WTC11 (cell line): ENCODE measurements around the gene TAL2. TPM values are rescaled to one million over a fixed set of nuclear protein-coding genes. Genes with fewer than 3 reads are reported as not detected.

Experiments used
- ATAC-seq: fragments of 200-7000 bp; cut with Tn5 transposase; 2 replicates; pipeline ENCODE4 v1.10.0; 2021; ENCODE audit warnings: mild to moderate bottlenecking, moderate library complexity
- CTCF ChIA-PET: fragments of 300-600 bp; sonication (Branson Sonifier 250); formaldehyde crosslinking; loops from one replicate; lab custom pipeline; 2021; ENCODE audit warnings: antibody characterized with exemption; lab: Charles Lee
- POLR2A ChIA-PET: fragments of 350-600 bp; sonication (Branson Sonifier 250); formaldehyde crosslinking; loops from one replicate; lab custom pipeline; 2021; ENCODE audit warnings: antibody characterized with exemption; lab: Charles Lee
- DNase-seq: peaks from one replicate; pipeline ENCODE4 v3.0.0; 2021; ENCODE audit warnings: low spot score
- H3K27ac Mint-ChIP-seq: 2 replicates; pipeline ENCODE4 v1.8.0; 2021; ENCODE audit warnings: mixed read lengths
- H3K27me3 Mint-ChIP-seq: 2 replicates; pipeline ENCODE4 v1.8.0; 2021; ENCODE audit warnings: low read depth, mild to moderate bottlenecking, moderate library complexity, mixed read lengths
- H3K36me3 Mint-ChIP-seq: 2 replicates; pipeline ENCODE4 v1.8.0; 2021; ENCODE audit warnings: mixed read lengths
- H3K4me1 Mint-ChIP-seq: 2 replicates; pipeline ENCODE4 v1.8.0; 2022; ENCODE audit warnings: mixed read lengths
- H3K4me3 Mint-ChIP-seq: 2 replicates; pipeline ENCODE4 v1.8.0; 2021; ENCODE audit warnings: mild to moderate bottlenecking, moderate library complexity, mixed read lengths
- H3K9me3 Mint-ChIP-seq: 2 replicates; pipeline ENCODE4 v1.8.0; 2021; ENCODE audit warnings: mixed read lengths
- ARID4B ChIP-seq: sonication (generic); formaldehyde crosslinking; IDR thresholded peaks from 2 replicates; pipeline ENCODE4 v1.8.0; 2023; ENCODE audit warnings: missing genetic modification reagents, mild to moderate bottlenecking, borderline replicate concordance
- ATF1 ChIP-seq: sonication (generic); formaldehyde crosslinking; IDR thresholded peaks from 2 replicates; pipeline ENCODE4 v1.8.1; 2023; ENCODE audit warnings: mild to moderate bottlenecking, moderate library complexity, missing genetic modification reagents
- CDX4 ChIP-seq: fragments of 250-450 bp; sonication (Bioruptor Pico); IDR thresholded peaks from 2 replicates; pipeline ENCODE4 v1.9.0; 2021; ENCODE audit warnings: moderate library complexity, mild to moderate bottlenecking, inconsistent platforms, borderline replicate concordance
- ETV6 ChIP-seq: sonication (generic); formaldehyde crosslinking; IDR thresholded peaks from 2 replicates; pipeline ENCODE4 v1.8.1; 2022; ENCODE audit warnings: mild to moderate bottlenecking, missing genetic modification reagents
- FOXK1 ChIP-seq: sonication (generic); formaldehyde crosslinking; IDR thresholded peaks from 2 replicates; pipeline ENCODE4 v1.8.0; 2022; ENCODE audit warnings: mild to moderate bottlenecking, moderate library complexity, missing genetic modification reagents
- HMGA2 ChIP-seq: fragments of 250-450 bp; sonication (Bioruptor Pico); IDR thresholded peaks from 2 replicates; pipeline ENCODE4 v1.4.0; 2021; ENCODE audit warnings: mild to moderate bottlenecking, moderate library complexity
- HMGXB4 ChIP-seq: sonication (generic); formaldehyde crosslinking; IDR thresholded peaks from 2 replicates; pipeline ENCODE4 v1.8.1; 2023; ENCODE audit warnings: mild to moderate bottlenecking, moderate library complexity, missing genetic modification reagents
- JUN ChIP-seq: sonication (generic); formaldehyde crosslinking; IDR thresholded peaks from 2 replicates; pipeline ENCODE4 v1.8.0; 2023; ENCODE audit warnings: mild to moderate bottlenecking, missing genetic modification reagents
- MXD4 ChIP-seq: fragments of 250-450 bp; sonication (Bioruptor Pico); IDR thresholded peaks from 2 replicates; pipeline ENCODE4 v1.8.0; 2021; ENCODE audit warnings: mild to moderate bottlenecking, moderate library complexity, borderline replicate concordance
- NR1H2 ChIP-seq: sonication (generic); formaldehyde crosslinking; IDR thresholded peaks from 2 replicates; pipeline ENCODE4 v1.9.0; 2021; ENCODE audit warnings: mild to moderate bottlenecking, moderate library complexity, missing genetic modification reagents
- NR3C1 ChIP-seq: sonication (generic); formaldehyde crosslinking; conservative IDR thresholded peaks from 2 replicates; pipeline ENCODE4 v1.8.1; 2023; ENCODE audit warnings: low read depth, mild to moderate bottlenecking, missing genetic modification reagents
- SOX15 ChIP-seq: fragments of 250-450 bp; sonication (Bioruptor Pico); IDR thresholded peaks from 2 replicates; pipeline ENCODE4 v1.9.0; 2021; ENCODE audit warnings: mild to moderate bottlenecking
- TP53 ChIP-seq: sonication (generic); formaldehyde crosslinking; IDR thresholded peaks from 2 replicates; pipeline ENCODE4 v1.8.1; 2023; ENCODE audit warnings: mild to moderate bottlenecking, missing genetic modification reagents
- USF1 ChIP-seq: sonication (generic); formaldehyde crosslinking; IDR thresholded peaks from 2 replicates; pipeline ENCODE4 v1.8.0; 2022; ENCODE audit warnings: mild to moderate bottlenecking, missing genetic modification reagents
- USF2 ChIP-seq: sonication (generic); formaldehyde crosslinking; IDR thresholded peaks from 2 replicates; pipeline ENCODE4 v1.8.1; 2023; ENCODE audit warnings: mild to moderate bottlenecking, missing genetic modification reagents, moderate library complexity
- ZNF219 ChIP-seq: sonication (generic); formaldehyde crosslinking; IDR thresholded peaks from 2 replicates; pipeline ENCODE4 v1.8.0; 2023; ENCODE audit warnings: missing genetic modification reagents, mild to moderate bottlenecking, borderline replicate concordance
- ZNF263 ChIP-seq: sonication (generic); formaldehyde crosslinking; IDR thresholded peaks from 2 replicates; pipeline ENCODE4 v1.8.1; 2022; ENCODE audit warnings: low read depth, mild to moderate bottlenecking, moderate library complexity, missing genetic modification reagents
- ZNF317 ChIP-seq: sonication (generic); formaldehyde crosslinking; IDR thresholded peaks from 2 replicates; pipeline ENCODE4 v1.8.1; 2023; ENCODE audit warnings: low read depth, mild to moderate bottlenecking, moderate library complexity, missing genetic modification reagents, borderline replicate concordance
- ZNF423 ChIP-seq: fragments of 250-450 bp; sonication (Bioruptor Pico); IDR thresholded peaks from 2 replicates; pipeline ENCODE4 v2.1.2; 2022; ENCODE audit warnings: mild to moderate bottlenecking, moderate library complexity
- total RNA-seq: library from RNA; stranded (reverse); gene quantifications from 3 replicates; pipeline ENCODE4 v1.2.3, GENCODE V29; 2021

Gene TAL2
- total RNA-seq, 1 experiment from 2014 or later: not detected

GRCh38 chr9:105647595-105648349, 14.5 kb upstream of the TAL2 start:
- POLR2A ChIA-PET: no interaction called here
- Mint-ChIP-seq H3K4me3 (no peak overlapping the region), H3K27me3 (peaks cover 2% of the 10 kb centered on the region; the same call in 1 of the 2 replicates)

GRCh38 chr9:105651806-105652205, 10.5 kb upstream of the TAL2 start:
- no peaks in the 10 kb centered on the region for H3K9me3 Mint-ChIP-seq
- no peak overlapping the region for H3K27ac Mint-ChIP-seq
- H3K4me1 Mint-ChIP-seq: peaks cover 29% of the 10 kb centered on the region
- ChIA-PET POLR2A (no interaction called here), CTCF (interaction anchor here (1.6 kb wide), 1 partner anchor 14 kb away, joined by 8 read pairs; no protein-coding TSS in a partner anchor)
- no peak overlapping the region for H3K4me3 Mint-ChIP-seq
- peak; percentile 27; the same call in 1 of the 2 replicates for ATAC-seq
- peaks cover 33% of the 10 kb centered on the region for H3K27me3 Mint-ChIP-seq
- H3K36me3 Mint-ChIP-seq: no peaks in the 10 kb centered on the region
- no peak for DNase-seq
- TF ChIP-seq ZNF423 (CRISPR knock-in tag): peak; percentile 98
- no peak for TF ChIP-seq NR3C1 (CRISPR knock-in tag)
- no peak for TF ChIP-seq TP53 (CRISPR knock-in tag)
- no peak for TF ChIP-seq ZNF263 (CRISPR knock-in tag)

More at GRCh38 chr9:105647595-105648349, 14.5 kb upstream of the TAL2 start:
- Mint-ChIP-seq H3K36me3 (no peaks in the 10 kb centered on the region), H3K27ac (no peak overlapping the region), H3K9me3 (no peaks in the 10 kb centered on the region), H3K4me1 (peaks cover 16% of the 10 kb centered on the region)
- ATAC-seq: peak; percentile 57
- TF ChIP-seq NR3C1 (CRISPR knock-in tag): no peak
- TF ChIP-seq HMGA2 (CRISPR knock-in tag): no peak
- TF ChIP-seq NR1H2: no peak
- TF ChIP-seq ZNF317 (CRISPR knock-in tag): no peak
- TF ChIP-seq JUN (CRISPR knock-in tag): no peak
- TF ChIP-seq FOXK1 (CRISPR knock-in tag): no peak
- TF ChIP-seq ZNF219 (CRISPR knock-in tag): no peak
- TF ChIP-seq HMGXB4: no peak
- TF ChIP-seq CDX4 (CRISPR knock-in tag): no peak
- TF ChIP-seq MXD4 (CRISPR knock-in tag): no peak
- DNase-seq: no peak
- CTCF ChIA-PET: interaction anchor here (0.9 kb wide), 1 partner anchor 70 kb away, joined by 3 read pairs; no protein-coding TSS in a partner anchor

GRCh38 chr9:105656131-105656921, 5.9 kb upstream of the TAL2 start:
- Mint-ChIP-seq H3K27me3 (peaks cover 58% of the 10 kb centered on the region), H3K9me3 (no peaks in the 10 kb centered on the region), H3K36me3 (no peaks in the 10 kb centered on the region), H3K4me1 (peaks cover 30% of the 10 kb centered on the region), H3K27ac (no peak overlapping the region), H3K4me3 (peak overlapping the region; percentile 79)
- DNase-seq (peak; percentile 42), ATAC-seq (peak; percentile 61)
- ChIA-PET POLR2A (no interaction called here), CTCF (interaction anchor here (1.0 to 1.4 kb wide), 4 partner anchors 18 to 62 kb away, joined by 3 to 7 read pairs (median 6); no protein-coding TSS in a partner anchor)
- TF ChIP-seq ETV6 (peak; percentile 74), SOX15 (CRISPR knock-in tag) (no peak), ZNF317 (CRISPR knock-in tag) (peak; percentile 63; the same call in 1 of the 2 replicates), USF2 (CRISPR knock-in tag) (no peak), ARID4B (CRISPR knock-in tag) (0 out of 2 replicates have a peak, but pooled peaks have one; percentile 84), USF1 (peak; percentile 53; the same call in 1 of the 2 replicates), ATF1 (no peak)
